Retinal pigment epithelial cell (primary cell): ENCODE data around the gene DUSP6.

ENCODE experiments used
- DNase-seq: peaks from one replicate; pipeline ENCODE4 v3.0.0-alpha.2; 2010; ENCODE audit warnings: low read depth
- H3K4me3 ChIP-seq: 2 replicates; pipeline ENCODE4 v1.5.1; 2011; ENCODE audit warnings: mild to moderate bottlenecking, low read length, control low read depth, moderate library complexity
- TF ChIP-seq, protein P1 (sequence below): conservative IDR thresholded peaks from 2 replicates; pipeline ENCODE4 v1.5.1; 2011; ENCODE audit warnings: low read depth, low read length, control low read depth, inconsistent platforms

Gene DUSP6

DNA sequence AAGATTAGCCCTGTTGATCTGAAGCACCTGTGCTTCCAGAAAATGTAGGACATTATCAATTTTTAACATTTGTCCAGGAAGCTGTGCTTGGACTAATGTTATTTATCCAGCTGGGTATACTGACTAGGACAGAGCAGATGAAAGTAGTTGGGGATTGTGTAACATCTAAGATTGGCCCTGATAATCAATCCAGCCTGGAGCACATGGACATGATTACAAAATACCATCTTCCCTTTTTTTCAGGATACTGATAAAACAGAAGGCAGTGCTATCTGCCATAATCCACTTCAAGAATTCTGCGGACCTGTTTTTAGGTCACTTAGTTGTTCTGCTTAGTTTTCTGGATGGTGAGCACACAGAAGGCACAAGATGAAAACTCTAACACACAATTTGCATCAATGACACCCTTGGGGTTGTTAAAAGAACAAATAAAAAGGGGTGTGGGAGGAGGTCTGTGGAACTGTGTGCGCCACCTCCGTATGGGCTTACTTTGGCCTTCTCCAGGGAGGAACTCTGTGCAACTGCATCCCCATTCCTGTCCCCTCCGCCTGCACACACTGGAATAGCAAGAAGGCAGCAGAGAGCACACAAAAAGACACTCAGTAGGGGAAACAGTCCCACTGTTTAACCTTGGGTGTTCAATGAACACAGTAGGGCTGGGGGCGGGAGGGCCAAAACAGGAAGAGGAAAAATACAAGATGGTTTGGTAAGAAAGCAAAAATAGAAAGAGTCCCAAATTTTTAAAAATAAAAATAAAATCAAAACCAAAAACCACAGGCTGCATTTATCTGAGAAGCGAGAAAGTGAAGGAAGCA is 31.1 kb upstream of the DUSP6 start:
- no peak for DNase-seq
- TF ChIP-seq, protein P1, sequence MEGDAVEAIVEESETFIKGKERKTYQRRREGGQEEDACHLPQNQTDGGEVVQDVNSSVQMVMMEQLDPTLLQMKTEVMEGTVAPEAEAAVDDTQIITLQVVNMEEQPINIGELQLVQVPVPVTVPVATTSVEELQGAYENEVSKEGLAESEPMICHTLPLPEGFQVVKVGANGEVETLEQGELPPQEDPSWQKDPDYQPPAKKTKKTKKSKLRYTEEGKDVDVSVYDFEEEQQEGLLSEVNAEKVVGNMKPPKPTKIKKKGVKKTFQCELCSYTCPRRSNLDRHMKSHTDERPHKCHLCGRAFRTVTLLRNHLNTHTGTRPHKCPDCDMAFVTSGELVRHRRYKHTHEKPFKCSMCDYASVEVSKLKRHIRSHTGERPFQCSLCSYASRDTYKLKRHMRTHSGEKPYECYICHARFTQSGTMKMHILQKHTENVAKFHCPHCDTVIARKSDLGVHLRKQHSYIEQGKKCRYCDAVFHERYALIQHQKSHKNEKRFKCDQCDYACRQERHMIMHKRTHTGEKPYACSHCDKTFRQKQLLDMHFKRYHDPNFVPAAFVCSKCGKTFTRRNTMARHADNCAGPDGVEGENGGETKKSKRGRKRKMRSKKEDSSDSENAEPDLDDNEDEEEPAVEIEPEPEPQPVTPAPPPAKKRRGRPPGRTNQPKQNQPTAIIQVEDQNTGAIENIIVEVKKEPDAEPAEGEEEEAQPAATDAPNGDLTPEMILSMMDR: no peak

GRCh38 chr12:89382328-89382727 is 30.0 kb upstream of the DUSP6 start:
- TF ChIP-seq, protein P1: no peak
- no peak for DNase-seq
- H3K4me3 ChIP-seq: no peak overlapping the region

More for the DNA sequence above, 31.1 kb upstream of the DUSP6 start:
- no peak overlapping the region for H3K4me3 ChIP-seq

GRCh38 chr12:89379839-89380467 is 27.7 kb upstream of the DUSP6 start:
- H3K4me3 ChIP-seq: no peak overlapping the region
- no peak for DNase-seq
- TF ChIP-seq, protein P1: no peak

- TF ChIP-seq, protein P1: no peak
- no peak overlapping the region for H3K4me3 ChIP-seq
- no peak for DNase-seq
Observed at GRCh38 chr12:89379148-89379838, 27.0 kb upstream of the DUSP6 start.

GRCh38 chr12:89376844-89377243 is 24.5 kb upstream of the DUSP6 start:
- no peak overlapping the region for H3K4me3 ChIP-seq
- TF ChIP-seq, protein P1: no peak
- DNase-seq: no peak

DNA sequence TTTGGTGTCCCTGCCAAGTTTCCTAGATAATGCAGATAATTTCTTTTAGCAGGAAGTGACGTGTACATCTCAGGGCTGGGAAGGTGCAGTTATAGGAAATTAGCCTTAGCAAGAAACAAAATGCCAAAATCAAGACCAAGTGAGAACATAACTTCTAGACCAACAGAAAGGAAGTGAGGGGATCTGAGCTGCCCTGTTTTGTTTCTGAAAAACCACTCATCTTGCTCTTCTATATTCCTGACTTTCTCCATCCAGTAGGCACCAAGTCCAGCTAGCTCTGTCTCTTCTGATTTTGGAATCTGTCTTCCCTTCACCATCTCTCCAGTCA is 23.9 kb upstream of the DUSP6 start:
- no peak for DNase-seq
- TF ChIP-seq, protein P1: no peak
- no peak overlapping the region for H3K4me3 ChIP-seq
